OCI-LY3 (cell line): ENCODE data around the gene CEP44.
"Not testable (repeated sequence)": the region's sequence is repeated elsewhere in the genome, so short reads cannot be mapped to it uniquely, and the experiment has no call there.

Experiments used
- H2AFZ ChIP-seq: fragments of 200-600, 300-600 bp; shearing (Covaris generic); 2 replicates; pipeline ENCODE4 v1.6.0; 2014; ENCODE audit warnings: antibody characterized with exemption, low read depth, low read length
- H3K27ac ChIP-seq: fragments of 200-600, 300-600 bp; sonication (generic); 2 replicates; pipeline ENCODE4 v1.5.1; 2014; ENCODE audit warnings: mild to moderate bottlenecking, low read length, moderate library complexity, mixed read lengths
- H3K27me3 ChIP-seq: fragments of 200-600, 300-600 bp; sonication (generic); 2 replicates; pipeline ENCODE4 v1.6.1; 2014; ENCODE audit warnings: low read depth, low read length, mixed read lengths
- H3K36me3 ChIP-seq: fragments of 200-600, 300-600 bp; sonication (generic); replicated peaks from 2 replicates; pipeline ENCODE3; 2014; ENCODE audit warnings: low read depth, low read length, mixed read lengths
- H3K4me1 ChIP-seq: fragments of 300-600, 200-600 bp; sonication (generic); 2 replicates; pipeline ENCODE4 v1.6.1; 2014; ENCODE audit warnings: low read length, mixed read lengths
- H3K4me2 ChIP-seq: fragments of 200-600, 300-600 bp; sonication (generic); 2 replicates; pipeline ENCODE4 v1.6.1; 2014; ENCODE audit warnings: low read length, mixed read lengths
- H3K4me3 ChIP-seq: fragments of 300-600, 200-600 bp; sonication (generic); 2 replicates; pipeline ENCODE4 v1.5.1; 2014; ENCODE audit warnings: antibody characterized with exemption, mild to moderate bottlenecking, low read length, moderate library complexity
- H3K79me2 ChIP-seq: fragments of 300-600, 200-600 bp; shearing (Covaris generic); 2 replicates; pipeline ENCODE4 v1.6.1; 2014; ENCODE audit warnings: mild to moderate bottlenecking, low read length, mixed read lengths
- H3K9ac ChIP-seq: fragments of 300-600, 200-600 bp; shearing (Covaris generic); 2 replicates; pipeline ENCODE4 v1.6.0; 2014; ENCODE audit warnings: mild to moderate bottlenecking, low read length, moderate library complexity
- H3K9me3 ChIP-seq: fragments of 200-600, 300-600 bp; shearing (Covaris generic); 2 replicates; pipeline ENCODE4 v1.6.1; 2014; ENCODE audit warnings: low read length, mixed read lengths; ENCODE audit not compliant: insufficient read depth
- H4K20me1 ChIP-seq: fragments of 200-600, 300-600 bp; sonication (generic); 2 replicates; pipeline ENCODE4 v1.6.1; 2016; ENCODE audit warnings: low read length, mixed read lengths; ENCODE audit not compliant: insufficient read depth
- CTCF ChIP-seq: fragments of 200-600, 300-600 bp; sonication (generic); IDR thresholded peaks from 2 replicates; pipeline ENCODE4 v1.5.1; 2014; ENCODE audit warnings: antibody characterized with exemption, low read length, low read depth
- EZH2phosphoT487 ChIP-seq: fragments of 200-600 bp; shearing (Covaris generic); IDR thresholded peaks from 2 replicates; pipeline ENCODE4 v1.6.1; 2018; ENCODE audit warnings: antibody characterized with exemption, mixed run types, low read depth

Gene CEP44

GRCh38 chr4:174375422-174375821, 91.7 kb downstream of the CEP44 start:
- Histone ChIP-seq H3K9me3 (no peaks in the 10 kb centered on the region), H3K36me3 (no peaks in the 10 kb centered on the region), H3K4me2 (no peak overlapping the region), H3K4me3 (no peak overlapping the region), H3K9ac (no peak overlapping the region), H4K20me1 (no peaks in the 10 kb centered on the region), H2AFZ (no peak overlapping the region), H3K4me1 (no peaks in the 10 kb centered on the region), H3K27ac (no peak overlapping the region), H3K27me3 (no peaks in the 10 kb centered on the region), H3K79me2 (no peaks in the 10 kb centered on the region)
- TF ChIP-seq CTCF (no peak), EZH2phosphoT487 (no peak)

GRCh38 chr4:174377613-174378012, 93.9 kb downstream of the CEP44 start:
- Histone ChIP-seq H3K79me2 (no peaks in the 10 kb centered on the region), H3K4me3 (no peak overlapping the region), H3K36me3 (no peaks in the 10 kb centered on the region), H3K4me1 (no peaks in the 10 kb centered on the region), H4K20me1 (no peaks in the 10 kb centered on the region), H3K27me3 (no peaks in the 10 kb centered on the region), H3K9ac (no peak overlapping the region), H2AFZ (no peak overlapping the region), H3K27ac (no peak overlapping the region), H3K9me3 (no peaks in the 10 kb centered on the region), H3K4me2 (no peak overlapping the region)
- TF ChIP-seq CTCF: no peak
- no peak for TF ChIP-seq EZH2phosphoT487

DNA sequence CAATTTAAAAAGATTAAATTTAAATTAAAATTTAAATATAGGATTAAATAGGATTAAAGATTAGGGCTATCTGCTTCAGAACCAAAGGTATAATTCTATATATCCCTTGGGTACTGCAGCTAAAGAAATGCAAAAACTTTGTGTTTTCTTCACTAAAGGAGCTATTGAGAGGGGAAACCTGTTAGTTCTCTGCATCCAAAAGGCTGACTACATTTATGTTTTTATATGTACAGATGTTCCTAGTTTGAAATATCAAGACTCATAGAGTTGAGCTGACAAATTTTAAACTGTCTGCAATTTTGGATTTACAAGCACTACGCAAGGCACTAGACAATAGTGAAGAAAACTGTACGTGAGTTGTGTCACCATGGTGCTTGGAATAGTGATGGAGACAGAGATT, 95.2 kb downstream of the CEP44 start:
- H3K4me1 ChIP-seq: no peaks in the 10 kb centered on the region

GRCh38 chr4:174380206-174380605, 96.5 kb downstream of the CEP44 start:
- not testable (repeated sequence) for H3K27me3 ChIP-seq, H3K4me1 ChIP-seq, H3K36me3 ChIP-seq, H3K79me2 ChIP-seq, H3K9me3 ChIP-seq, H3K27ac ChIP-seq, H2AFZ ChIP-seq, H3K4me2 ChIP-seq, H3K9ac ChIP-seq, H4K20me1 ChIP-seq, H3K4me3 ChIP-seq

More for the DNA sequence above, 95.2 kb downstream of the CEP44 start:
- H2AFZ ChIP-seq: no peak overlapping the region
- no peak overlapping the region for H3K9ac ChIP-seq
- no peaks in the 10 kb centered on the region for H3K27me3 ChIP-seq
- H3K27ac ChIP-seq: no peak overlapping the region
- no peaks in the 10 kb centered on the region for H3K79me2 ChIP-seq
- H4K20me1 ChIP-seq: no peaks in the 10 kb centered on the region
- no peak overlapping the region for H3K4me2 ChIP-seq
- TF ChIP-seq CTCF: no peak
- no peak for TF ChIP-seq EZH2phosphoT487
- H3K36me3 ChIP-seq: no peaks in the 10 kb centered on the region
- H3K9me3 ChIP-seq: no peaks in the 10 kb centered on the region
- H3K4me3 ChIP-seq: no peak overlapping the region
